HL-60/S4 treated with phorbol 12-myristate 13-acetate at 8.2 ng/mL for 4 days and 3 days (cell line): Measurements from ENCODE around the gene FAM13C.

Experiments
- in situ Hi-C: fragments of 300-500 bp; cut with MboI; formaldehyde crosslinking; loops from 2 replicates; pipeline ENCODE4 v1.15.0; 2022; ENCODE audit warnings: low sequenced_read_pairs

The FAM13C gene

GRCh38 chr10:59319854-59320253 lies 42.5 kb downstream of the FAM13C start:
- in situ Hi-C loops = no loop called here

DNA sequence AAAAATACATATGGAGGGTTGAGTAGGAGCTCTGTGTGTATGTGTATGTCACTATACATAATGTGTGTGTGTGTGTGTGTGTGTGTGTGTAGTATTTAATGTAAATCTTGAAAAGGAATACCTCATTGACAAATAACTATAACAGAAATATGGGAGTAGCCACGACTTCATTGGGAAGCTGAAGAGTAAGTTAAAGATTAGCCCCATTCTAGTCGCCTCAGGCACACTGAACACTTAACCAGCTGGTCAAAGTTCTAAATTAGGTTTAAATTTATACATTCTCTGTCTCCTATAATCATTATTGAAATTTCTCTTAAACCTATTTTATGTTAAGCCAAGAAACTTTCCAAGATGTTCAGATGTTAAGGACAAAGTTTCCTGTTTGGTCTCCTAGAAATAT lies 45.3 kb downstream of the FAM13C start:
- in situ Hi-C loops = no loop called here

GRCh38 chr10:59315465-59315864 lies 46.9 kb downstream of the FAM13C start:
- in situ Hi-C loops = no loop called here

DNA sequence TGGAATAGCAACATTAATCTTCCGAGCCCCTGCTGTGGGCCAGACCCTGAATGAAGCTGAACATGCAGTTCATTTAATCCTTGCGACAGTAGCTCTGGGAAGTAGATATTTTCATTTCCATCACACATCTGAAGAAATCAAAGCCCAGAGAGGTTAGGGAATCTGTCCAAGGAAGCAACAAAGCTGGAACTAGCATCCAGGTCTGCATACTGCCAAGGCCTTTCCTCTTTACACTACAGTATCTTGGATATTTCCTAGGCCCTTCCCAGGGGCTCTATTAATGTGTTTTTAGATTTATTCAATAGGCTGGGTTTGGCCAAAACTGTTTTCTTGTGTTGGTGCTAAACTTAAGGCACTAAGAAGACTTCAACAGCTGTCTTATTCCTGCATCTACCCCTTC lies 48.1 kb downstream of the FAM13C start:
- in situ Hi-C loops = no loop called here

DNA sequence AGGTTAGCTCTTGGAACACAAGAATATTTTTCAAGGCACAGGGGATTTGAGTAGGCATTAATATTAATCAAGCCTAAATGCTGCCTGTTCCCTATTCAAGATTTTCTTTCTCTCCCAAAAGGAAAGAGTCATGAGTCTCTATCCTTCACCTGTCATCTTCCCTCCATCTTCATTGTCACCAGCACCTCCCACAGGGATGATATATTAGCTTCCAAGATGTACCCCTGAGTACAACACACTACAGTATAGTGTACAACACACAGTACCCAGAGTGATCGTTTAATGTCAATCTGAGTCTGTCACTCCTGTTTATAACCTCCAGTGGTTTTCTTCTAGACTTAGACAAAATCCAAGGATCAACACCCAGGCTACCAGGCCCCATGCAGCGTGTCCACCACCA lies 50.1 kb downstream of the FAM13C start:
- in situ Hi-C loops = no loop called here

DNA sequence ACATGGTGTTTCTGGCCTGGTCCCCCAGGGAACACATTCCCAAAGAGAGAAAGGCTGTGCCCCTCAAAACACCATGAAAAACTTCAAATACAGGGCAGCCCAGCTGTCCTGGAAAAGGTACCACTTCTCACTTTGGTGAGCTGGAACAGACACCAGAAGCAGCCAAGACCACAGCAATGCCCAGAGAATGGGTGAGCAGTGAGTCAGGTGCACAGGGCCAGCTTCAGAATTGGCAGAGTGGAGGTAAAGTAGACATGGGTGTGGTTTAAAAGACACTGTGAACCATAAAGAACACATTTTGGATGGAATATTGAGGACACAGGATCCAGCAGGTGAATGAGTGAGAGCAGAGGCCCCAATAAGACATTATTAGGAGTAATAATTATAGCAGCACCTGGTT lies 51.3 kb downstream of the FAM13C start:
- in situ Hi-C loops = no loop called here

DNA sequence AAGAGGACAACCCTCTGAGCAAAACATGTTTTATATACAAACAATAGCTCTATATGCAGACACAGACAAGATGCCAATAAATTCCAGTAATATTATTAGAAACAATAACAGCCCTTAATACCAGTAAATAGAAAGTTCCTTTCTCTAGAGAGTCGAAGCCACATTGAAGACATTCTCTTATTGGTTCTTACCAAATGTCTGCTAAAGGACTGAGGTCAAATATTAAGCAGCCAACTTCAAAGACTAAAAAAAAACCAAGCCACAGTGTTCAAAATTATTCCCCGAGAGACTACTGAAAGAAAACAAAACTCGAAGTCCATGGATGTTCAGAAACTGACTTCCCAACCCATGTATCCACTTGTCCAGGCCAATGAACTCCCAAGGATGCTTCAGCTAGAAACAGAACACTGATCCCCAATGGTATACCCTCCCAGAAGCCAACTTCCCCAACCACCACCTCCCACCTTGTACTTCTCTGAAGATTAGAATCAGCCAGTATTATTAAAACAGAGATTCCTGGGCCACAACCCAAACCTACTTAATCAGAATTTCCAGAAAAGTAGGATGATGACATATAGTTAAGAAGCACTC lies 51.9 kb downstream of the FAM13C start:
- in situ Hi-C loops = no loop called here

GRCh38 chr10:59304521-59305097 lies 57.7 kb downstream of the FAM13C start:
- in situ Hi-C loops = no loop called here

GRCh38 chr10:59303018-59303417 lies 59.3 kb downstream of the FAM13C start:
- in situ Hi-C loops = no loop called here

GRCh38 chr10:59302381-59302780 lies 60.0 kb downstream of the FAM13C start:
- in situ Hi-C loops = no loop called here

GRCh38 chr10:59301067-59301754 lies 61.1 kb downstream of the FAM13C start:
- in situ Hi-C loops = no loop called here

DNA sequence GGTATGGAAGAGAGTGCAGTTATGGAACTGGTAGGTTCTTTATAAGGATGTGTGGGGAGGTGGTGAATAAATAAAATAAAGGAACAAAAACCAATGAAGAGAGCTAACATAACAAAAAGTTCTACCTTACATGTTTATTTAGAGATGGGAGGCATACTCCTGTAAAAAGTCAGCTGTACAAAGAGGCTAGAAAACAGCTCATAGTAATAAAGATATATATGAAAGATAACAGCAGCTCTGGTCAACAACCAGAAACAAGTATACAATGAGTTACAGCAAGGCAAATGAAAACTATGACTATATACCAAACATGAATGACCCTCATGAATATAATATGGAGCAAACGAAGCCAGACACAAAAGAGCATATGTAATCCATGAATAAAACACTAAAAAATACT lies 62.0 kb downstream of the FAM13C start:
- in situ Hi-C loops = no loop called here

- in situ Hi-C loops = no loop called here
Measured at GRCh38 chr10:59299933-59300332, 62.4 kb downstream of the FAM13C start.

GRCh38 chr10:59290448-59290847 lies 71.9 kb downstream of the FAM13C start:
- in situ Hi-C loops = no loop called here

DNA sequence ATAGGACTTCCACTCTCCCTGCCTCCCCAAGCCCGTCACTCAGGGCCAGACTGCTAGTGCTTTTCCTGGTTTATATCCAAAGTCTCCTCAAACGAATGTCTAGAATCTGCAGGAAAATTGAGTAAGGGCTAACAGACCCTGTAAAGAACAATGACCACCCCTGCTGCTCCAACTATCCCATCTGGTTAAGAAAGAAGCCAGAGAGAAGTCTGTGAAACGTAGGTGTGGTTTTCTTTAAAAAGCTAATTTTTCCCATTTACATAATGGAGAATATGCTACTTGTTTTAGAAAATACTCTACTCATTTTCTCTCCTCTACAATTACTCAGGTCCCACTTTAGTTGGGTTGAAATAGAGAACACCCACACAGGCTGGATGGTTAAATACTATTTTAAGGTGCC lies 72.5 kb downstream of the FAM13C start:
- in situ Hi-C loops = no loop called here

- in situ Hi-C loops = no loop called here
Measured at GRCh38 chr10:59287587-59288255, 74.6 kb downstream of the FAM13C start.

- in situ Hi-C loops = no loop called here
Measured at GRCh38 chr10:59285848-59286247, 76.5 kb downstream of the FAM13C start.

DNA sequence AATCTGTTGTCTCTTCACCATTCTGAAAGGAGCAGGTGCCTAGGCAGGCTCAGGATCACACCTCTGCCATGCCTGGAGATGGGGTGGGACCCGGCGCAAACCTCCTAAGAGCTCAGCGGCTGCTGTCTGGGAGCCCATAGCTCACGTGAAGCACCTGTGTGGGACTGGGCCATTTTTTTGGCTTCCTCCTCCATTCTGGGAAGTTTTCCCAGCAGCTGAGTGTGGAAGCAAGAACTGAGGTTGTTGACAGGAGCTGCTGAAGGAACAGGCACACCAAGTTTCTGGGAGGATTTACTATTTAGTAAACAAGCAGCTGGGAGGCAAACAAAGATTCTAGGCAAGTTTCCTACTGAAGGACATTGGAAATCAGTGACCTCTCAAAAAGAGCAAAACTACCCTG lies 77.3 kb downstream of the FAM13C start:
- in situ Hi-C loops = no loop called here

DNA sequence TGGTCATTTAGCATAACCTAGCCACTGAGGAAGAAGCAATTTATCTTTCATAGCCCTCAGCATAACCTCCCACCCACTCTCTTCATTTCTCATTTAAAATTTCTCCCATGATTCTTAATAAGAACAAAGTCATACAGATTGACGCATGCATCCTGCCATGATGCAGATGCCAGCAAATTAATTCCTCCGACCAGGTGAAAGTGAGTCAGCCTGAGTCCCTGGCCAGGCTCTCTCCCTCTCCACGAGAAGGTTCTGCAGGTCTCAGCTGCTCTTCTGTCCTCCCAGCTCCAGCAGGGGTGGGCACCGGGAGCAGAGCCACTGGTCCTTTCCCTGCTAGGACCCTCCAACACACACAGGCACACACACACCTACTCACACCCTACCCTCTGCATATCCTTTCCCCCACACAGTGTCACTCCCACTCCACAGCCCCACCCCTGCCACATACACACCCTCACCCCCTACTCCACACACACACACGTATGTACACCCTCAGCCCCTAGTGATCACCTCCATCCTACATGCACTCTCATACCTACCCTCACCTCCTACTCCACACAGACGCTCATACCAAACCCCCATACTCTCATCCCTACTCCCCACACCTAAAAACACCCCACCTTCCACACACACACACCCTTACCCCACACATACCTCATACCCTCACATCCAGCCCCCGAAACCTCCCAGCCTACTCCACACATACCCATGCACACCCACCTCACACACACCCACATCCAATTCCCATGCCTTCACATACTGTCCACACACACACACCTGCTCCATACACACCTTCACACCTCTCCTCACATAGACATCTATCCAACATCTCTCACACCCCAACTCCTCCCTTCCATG lies 78.0 kb downstream of the FAM13C start:
- in situ Hi-C loops = no loop called here

- in situ Hi-C loops = no loop called here
Measured at GRCh38 chr10:59283456-59284091, 78.8 kb downstream of the FAM13C start.

- in situ Hi-C loops = no loop called here
Measured at GRCh38 chr10:59281861-59282260, 80.5 kb downstream of the FAM13C start.
